Right lobe of liver (tissue), 4 donors: ENCODE data around the gene TMUB2.
"Not testable (repeated sequence)": the region's sequence is repeated elsewhere in the genome, so short reads cannot be mapped to it uniquely, and the experiment has no call there.

Source experiments
- POLR2A ChIP-seq: fragments of 450-650 bp; IDR thresholded peaks from one replicate; pipeline ENCODE4 v1.6.1; 2017; ENCODE audit warnings: antibody characterized with exemption, mild to moderate bottlenecking
- TF ChIP-seq, protein P1 (sequence below), 4 donors: fragments of 200-600 bp in 3 of 4; fragments of 450-650 bp in 1 of 4; IDR thresholded peaks; one replicate each; pipeline versions ENCODE4 v1.5.1 to v1.8.0; 2016 to 2022; ENCODE audit warnings: antibody characterized with exemption in 4 of 4, mild to moderate bottlenecking in 2 of 4
- donor health status: DM: no; HTN: no; CAD: no.
- donor health status: DM: no; HTN: no; CAD: no.
- donor health status: DM: no; HTN: yes; CAD: no.

- TF ChIP-seq, protein P1, sequence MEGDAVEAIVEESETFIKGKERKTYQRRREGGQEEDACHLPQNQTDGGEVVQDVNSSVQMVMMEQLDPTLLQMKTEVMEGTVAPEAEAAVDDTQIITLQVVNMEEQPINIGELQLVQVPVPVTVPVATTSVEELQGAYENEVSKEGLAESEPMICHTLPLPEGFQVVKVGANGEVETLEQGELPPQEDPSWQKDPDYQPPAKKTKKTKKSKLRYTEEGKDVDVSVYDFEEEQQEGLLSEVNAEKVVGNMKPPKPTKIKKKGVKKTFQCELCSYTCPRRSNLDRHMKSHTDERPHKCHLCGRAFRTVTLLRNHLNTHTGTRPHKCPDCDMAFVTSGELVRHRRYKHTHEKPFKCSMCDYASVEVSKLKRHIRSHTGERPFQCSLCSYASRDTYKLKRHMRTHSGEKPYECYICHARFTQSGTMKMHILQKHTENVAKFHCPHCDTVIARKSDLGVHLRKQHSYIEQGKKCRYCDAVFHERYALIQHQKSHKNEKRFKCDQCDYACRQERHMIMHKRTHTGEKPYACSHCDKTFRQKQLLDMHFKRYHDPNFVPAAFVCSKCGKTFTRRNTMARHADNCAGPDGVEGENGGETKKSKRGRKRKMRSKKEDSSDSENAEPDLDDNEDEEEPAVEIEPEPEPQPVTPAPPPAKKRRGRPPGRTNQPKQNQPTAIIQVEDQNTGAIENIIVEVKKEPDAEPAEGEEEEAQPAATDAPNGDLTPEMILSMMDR (IDR thresholded peaks at IDR 0.05): not testable (repeated sequence)
- TF ChIP-seq POLR2A: not testable (repeated sequence)
Observed at GRCh38 chr17:44237886-44238285, 51.1 kb downstream of the TMUB2 start.
